GM21619 (cell line): Measurements from ENCODE around the gene ITIH4.

Experiments
- ATAC-seq: cut with Tn5 transposase; IDR thresholded peaks from one replicate; pipeline ENCODE4 v1.9.1; 2021; ENCODE audit not compliant: unreplicated experiment

Gene ITIH4

GRCh38 chr3:52849656-52850055 is 19.2 kb upstream of the ITIH4 start:
- no peak for ATAC-seq

- ATAC-seq = no peak
Measured at GRCh38 chr3:52848617-52849016, 18.1 kb upstream of the ITIH4 start.

GRCh38 chr3:52847726-52848125 is 17.3 kb upstream of the ITIH4 start:
- ATAC-seq = no peak

- ATAC-seq = no peak
Measured at GRCh38 chr3:52847241-52847640, 16.8 kb upstream of the ITIH4 start.

GRCh38 chr3:52846432-52846965 is 16.0 kb upstream of the ITIH4 start:
- no peak for ATAC-seq

DNA sequence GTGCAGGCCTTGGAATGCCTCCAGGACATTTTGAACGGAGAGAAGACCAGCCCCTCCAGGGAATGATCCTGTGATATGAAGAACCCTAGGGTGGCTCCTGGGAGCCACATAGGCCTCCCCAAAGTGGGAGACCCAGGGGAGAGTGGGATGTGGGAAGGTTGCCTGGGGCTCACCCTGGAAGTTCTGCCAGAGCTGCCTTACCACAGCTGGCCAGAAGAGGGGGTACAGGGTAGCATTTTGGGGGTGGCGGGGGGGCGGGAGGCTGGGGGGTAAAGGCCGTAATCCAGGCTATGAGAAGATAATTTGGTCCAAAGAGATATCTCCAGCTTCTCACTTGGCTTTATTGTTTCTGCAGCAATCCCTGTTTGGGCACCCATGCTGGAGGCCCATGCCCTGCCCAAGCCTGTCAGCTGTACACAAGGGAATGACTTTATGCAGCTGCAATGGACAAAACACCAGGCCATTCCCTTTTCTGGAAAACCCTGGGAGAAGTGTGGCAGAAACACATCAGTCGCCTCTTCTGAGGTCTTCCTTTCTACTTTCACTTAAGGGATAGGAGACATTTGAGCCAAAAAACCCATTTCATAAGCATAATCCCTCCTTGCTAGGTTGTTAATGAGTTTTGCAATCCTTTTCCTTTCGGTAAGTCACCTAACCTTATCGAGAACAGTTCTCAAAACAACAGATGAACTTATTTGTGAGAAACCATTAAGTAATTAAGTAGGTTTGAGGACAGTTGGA is 15.4 kb upstream of the ITIH4 start:
- no peak for ATAC-seq

DNA sequence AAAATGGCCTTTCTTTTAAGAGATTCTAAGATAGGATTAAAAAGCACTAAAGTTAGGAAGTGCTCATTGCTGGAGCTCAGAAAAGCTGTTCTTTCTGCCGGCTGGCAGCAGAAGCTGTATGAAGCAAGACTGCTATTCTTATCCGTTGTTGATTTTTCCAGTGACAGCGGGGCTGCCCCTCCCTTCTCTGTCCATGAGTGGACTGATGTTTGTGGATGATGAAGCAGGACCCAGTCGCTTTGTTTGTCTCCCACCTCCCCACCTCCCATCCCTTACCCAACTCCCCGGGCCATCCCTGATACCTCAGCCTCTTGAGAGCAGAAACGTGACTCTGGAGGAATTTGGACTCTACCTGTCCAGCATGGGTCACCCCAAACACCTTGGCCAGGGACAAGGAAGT is 14.7 kb upstream of the ITIH4 start:
- ATAC-seq = no peak

GRCh38 chr3:52844290-52844975 is 14.0 kb upstream of the ITIH4 start:
- no peak for ATAC-seq

DNA sequence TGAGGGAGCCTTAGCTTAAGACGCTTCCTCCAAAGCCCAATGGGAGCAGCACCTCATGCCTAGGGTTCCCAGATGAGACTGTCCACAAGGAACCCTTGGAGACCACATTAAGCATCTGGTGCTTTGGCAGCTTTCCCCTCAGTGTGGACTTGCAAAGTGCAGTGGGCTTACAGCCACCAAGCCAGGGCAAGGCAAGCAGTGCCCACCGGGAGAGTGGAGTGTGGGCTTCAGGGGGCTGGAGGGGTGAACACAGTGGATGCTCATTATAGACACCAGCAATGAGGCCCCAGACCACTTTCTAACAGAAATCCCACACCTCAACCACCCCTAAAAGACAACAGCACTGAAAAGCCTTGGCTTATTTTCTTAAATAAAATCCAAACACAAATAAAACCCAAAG is 13.4 kb upstream of the ITIH4 start:
- no peak for ATAC-seq

GRCh38 chr3:52843108-52843865 is 12.8 kb upstream of the ITIH4 start:
- no peak for ATAC-seq

DNA sequence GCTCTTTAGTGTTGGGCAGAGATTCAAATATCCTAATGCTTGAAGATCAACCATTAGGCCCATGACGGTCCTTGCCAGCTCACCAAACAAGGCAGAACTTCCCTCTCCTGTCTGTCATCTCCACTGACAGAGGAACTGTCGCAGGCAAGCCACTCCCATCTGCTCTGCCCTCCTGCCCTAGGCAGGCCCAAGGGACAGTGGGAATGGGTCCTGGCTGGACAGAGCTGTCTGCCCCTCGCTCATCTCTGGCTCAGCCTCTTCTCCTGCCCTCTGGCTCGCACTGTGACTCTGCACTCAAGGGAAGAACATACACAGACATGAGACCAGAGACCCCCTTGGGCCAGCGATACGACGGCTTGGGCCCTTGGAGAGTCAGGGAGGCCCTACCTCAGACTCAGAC is 12.0 kb upstream of the ITIH4 start:
- no peak for ATAC-seq

DNA sequence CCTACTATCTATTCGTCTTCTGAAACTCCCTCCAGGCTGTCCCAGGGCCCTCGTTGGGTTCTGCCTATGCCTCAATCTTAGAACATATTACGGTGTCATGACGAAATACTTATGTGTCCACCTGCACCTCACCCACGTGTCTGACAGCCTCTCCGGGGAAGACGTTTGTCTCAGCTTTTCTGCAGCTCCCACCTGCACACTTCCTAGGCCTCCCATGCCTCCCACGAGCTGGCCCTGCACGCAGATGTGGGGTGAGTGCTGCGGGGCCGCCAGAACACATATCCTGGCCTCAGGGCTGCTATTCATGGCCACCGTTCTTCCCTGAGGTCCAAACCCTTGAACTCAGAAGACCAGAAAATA is 11.5 kb upstream of the ITIH4 start:
- no peak for ATAC-seq

DNA sequence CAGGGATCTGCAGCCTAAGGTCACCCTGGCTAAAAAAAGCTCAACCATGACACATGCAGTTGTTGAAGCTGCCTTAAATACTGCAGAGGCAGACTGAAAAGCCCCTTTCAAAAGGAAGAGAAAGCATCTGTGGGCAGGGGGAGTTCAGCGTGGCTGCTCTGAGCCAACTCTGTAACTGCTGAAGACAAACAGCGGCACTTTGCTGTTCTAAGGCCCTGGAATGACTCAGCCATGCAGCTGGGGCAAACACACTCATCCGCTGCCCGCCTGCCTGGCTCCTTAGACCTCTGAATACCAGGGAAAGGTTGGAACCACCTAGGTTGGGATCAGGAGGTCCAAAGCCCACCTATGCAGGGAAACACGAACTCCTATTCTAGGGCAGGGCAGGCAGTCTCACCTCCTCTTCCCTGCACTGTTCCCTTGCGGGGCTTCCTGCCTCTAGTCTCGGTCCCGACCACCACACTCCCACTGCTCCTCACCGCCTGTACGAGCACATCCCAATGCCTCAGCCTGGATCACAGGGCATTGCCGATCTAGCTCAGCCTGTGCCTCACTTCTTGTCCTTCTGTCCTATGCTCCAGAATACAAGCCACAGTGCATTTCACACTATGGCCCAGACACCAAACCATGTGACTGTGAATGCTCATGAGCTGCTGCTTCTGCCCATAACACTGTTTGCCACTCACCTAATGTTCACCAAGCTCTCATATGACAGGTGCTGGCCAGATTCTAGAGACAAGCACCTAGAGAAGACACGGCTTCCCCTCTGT is 10.9 kb upstream of the ITIH4 start:
- ATAC-seq = no peak

- ATAC-seq = no peak
Measured at GRCh38 chr3:52839892-52840545, 9.5 kb upstream of the ITIH4 start.

DNA sequence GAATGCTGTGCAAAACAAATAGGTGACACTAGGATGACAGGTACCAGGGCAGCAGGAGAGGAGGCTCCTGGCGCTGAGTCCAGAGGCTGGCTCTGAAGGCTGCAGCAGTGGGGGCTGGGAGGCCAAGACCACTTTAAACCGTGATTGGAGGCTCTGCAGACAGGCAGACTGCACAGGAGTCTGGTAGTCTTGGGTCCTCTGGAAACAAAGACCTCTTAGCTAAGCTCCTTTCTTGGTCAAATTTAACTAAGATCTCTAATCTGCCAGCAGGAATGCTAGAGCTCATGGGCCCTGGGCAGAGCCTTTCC is 8.8 kb upstream of the ITIH4 start:
- ATAC-seq = no peak

DNA sequence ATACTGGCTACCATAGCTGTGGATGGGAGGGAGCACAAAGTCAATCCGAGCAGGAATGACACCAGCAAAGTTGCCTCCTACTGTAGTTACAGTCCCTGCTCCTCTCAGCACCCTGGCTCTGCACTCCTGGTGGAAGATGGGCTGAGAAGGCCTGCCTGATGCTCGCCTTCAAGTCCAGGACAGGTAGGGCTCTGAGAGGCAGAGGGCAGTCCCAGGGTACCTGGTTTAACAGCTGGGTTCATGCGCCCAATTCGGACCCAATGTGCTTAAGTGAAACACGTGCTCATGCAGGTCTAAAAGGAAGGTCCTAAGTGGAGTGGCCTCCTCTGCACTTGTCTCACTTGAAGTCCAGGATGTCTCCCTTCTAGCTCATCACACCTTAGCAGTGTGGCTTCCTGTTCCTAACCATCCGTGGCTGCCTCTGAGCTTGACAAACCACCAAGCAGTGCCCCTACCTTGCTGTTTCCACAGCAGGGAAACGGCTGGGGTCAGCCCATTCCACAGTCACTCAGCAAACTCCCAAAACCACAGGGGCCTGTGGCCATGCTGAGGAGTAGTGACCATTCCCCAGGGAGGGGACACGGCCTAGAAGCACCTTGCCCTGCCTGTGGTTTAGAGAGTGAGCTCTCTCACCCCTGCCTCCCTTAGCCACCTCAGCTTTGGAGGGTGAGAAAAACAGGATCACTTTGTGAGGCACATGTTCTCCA is 8.2 kb upstream of the ITIH4 start:
- ATAC-seq = no peak

DNA sequence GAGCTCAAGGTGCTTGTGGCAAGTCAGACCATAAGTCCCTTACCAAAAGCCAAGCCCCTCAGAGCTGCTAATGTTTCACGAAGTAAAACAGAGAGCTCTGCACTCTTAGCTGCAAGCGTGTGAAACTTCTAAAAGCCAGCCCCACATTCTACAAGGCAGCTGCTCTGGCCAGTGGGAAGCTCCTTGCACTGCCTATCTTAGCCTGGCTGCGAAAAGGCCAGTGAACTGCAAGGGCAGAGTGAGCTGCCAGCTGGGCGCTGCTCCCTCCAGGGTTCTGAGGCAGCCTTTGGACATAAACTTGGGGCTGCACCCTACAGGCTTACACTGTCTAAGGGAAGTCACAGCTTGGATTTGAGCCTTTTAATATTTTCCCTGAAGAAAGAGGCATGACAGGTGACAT is 6.5 kb upstream of the ITIH4 start:
- no peak for ATAC-seq

DNA sequence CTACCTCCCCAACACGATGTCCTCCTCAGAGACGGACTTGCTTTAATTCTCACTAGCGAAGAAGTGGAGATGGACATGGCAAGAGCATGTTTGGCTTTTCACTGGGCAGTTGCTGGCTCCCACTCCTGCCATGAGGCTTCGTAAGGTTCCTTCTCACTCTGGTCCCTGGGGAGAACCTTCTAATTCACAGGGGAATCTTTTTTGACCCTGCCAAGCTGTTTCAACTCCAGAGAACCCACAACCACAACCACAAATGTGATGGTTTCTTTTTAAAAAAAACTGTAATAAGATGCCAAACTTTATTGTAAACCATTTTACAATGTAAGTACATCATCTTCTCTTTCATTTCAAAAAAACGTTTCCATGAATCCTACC is 6.0 kb upstream of the ITIH4 start:
- ATAC-seq = no peak

GRCh38 chr3:52835766-52836470 is 5.4 kb upstream of the ITIH4 start:
- no peak for ATAC-seq
